NCI-H345 treated with DMSO at 0.1 percent for 48 hours (cell line): ENCODE results near the gene KCNJ6.

Source experiments
- DNase-seq: peaks from one replicate; lab custom pipeline; 2025; ENCODE audit not compliant: unreplicated experiment; lab: John Stamatoyannopoulos, UW

KCNJ6 gene

DNA sequence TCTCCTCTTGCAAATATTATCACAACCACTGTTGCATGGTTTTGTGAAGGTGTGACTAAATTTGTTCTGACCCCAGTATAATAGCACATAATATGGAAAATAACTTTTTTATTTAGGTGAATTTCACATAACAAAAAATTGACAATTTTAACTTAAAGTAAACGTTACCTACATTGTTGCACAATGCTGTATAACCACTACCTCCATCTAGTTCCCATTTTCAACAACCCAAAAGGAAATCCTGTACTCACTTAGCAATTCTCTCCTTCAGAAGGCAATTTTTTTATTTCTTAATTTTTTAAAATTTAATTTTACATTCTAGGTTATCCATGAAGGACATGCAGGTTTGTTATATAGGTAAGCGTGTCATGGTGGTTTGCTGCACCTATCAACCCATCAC, 95.2 kb downstream of the KCNJ6 start:
- DNase-seq, result no peak

DNA sequence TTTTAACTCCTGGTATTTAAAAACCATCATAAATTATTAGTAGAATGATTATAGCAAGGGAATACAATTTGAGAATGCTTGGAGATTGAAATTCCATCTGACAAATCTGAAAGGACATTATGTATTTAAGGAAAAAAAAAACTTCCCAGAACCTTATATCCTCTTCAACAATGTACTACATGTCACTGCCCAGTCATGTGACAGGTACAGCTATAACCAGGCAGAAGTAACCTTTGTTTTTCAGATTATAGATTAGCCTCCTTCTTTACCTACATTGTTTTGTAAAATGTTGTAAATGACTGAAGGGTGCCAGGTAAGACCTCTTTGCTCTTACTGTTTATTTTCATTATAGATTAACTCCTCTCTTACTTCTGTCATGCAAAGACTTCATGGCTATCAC, 96.9 kb downstream of the KCNJ6 start:
- DNase-seq, result no peak

DNA sequence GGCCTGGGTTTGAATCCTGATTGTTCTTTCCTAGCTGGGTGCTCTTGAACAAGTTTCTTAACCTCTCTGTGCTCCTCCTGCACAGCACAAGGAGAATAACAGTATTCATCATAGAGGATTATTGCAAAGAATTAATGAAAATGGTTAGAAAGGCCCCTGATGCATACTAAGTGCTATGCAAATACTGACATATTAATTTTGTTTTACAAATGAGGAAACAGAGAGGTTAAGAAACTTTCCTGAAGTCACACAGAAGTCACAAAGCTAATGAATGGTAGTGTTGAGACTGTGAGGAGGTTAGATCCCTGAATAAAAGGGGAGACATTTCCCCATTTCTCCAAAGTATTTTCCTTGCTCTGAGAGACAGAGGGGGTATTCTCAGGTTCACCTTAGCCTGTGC, 99.0 kb downstream of the KCNJ6 start:
- DNase-seq, result no peak

DNA sequence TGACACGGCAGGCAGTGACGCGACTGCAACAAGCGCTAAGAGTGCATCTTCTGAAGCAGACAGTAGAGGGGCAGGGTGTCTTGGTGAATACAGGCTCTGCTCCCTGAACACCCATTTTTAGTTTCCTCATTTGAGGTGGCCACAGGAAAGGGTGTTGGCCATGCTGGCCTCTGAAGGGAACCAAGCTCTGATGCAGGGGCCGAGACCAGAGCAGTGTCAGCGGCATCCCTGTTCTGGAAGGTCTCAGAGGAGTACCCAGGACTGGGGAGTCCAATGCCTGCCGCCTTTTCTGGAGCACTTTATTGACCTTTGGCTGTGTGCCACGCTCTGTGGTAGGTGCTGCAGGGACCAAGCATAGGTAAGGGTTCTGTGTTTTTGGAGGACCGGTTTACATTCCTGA, 100.4 kb downstream of the KCNJ6 start:
- no peak for DNase-seq

DNA sequence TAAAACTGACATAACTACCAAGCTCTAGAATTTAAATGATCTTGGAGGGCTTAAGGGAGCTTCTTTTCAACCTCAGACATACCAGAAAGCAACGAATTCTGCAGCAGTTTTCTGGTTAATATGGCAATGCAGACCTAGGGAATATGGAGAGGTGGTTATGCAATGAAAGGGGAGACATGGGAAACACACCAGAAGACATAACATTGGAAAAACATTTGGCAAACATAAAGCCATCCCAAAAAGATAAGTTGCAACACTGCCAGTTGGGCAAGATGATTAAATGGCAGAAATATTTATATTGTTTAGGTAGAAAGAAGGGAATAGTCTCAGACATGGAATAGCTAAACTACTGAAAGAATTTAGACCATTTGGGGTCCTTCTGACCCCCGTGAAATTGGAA, 104.5 kb downstream of the KCNJ6 start:
- DNase-seq, result no peak

DNA sequence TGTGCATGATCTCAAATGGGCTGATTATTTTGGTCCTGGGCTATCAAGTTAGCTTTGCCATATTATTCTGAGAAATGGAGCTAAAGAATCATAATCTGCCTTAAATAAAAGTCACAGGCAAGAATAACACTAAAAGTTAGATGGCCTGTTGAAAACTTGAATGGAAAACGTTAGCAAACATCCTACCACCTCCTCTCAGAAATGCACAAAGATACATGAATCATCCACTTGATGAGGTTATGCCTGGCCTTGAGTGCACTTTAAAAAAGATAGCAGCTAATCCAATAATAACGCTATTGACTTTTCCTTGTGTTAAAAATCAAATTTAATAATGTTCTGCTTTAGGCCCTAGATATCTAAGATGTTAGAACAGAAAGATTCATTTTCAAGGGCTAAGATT, 108.0 kb downstream of the KCNJ6 start:
- DNase-seq, result no peak

DNA sequence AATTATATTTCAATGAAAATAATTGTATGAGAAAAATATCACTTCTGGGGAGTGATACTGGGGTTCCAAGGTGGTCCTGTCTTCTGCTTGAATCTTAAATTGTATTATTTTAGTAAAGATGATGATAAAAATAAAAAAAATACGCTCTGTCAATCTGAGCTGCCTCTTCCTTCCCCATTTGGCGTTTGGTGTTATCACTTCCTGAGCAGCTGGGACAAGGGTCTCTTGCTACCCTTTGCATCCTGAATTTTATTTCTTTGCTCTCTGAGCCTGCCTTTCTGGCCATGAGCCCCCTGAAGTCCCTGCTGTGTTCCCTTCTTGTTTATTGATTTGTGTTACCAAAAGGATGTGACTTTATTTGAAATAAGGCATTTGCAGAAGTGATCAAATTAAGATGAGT, 111.0 kb downstream of the KCNJ6 start:
- DNase-seq, result no peak

DNA sequence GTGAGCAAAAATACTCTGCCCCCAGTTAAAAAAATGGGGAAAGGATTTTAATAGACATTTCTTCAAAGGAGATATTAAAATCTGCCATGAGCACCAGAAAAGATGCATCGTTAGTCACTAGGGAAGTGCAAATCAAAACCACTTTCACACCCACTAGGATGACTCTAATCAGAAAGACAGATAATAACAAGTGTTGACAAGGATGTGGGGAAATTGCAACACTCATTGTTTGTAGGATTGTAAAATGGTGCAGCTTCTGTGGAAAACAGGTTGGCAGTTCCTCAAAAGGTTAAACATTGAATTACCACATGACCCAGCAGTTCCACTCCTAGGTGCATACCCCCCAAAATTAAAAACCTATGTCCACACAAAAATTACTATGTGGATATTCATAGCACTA, 112.3 kb downstream of the KCNJ6 start:
- no peak for DNase-seq

DNA sequence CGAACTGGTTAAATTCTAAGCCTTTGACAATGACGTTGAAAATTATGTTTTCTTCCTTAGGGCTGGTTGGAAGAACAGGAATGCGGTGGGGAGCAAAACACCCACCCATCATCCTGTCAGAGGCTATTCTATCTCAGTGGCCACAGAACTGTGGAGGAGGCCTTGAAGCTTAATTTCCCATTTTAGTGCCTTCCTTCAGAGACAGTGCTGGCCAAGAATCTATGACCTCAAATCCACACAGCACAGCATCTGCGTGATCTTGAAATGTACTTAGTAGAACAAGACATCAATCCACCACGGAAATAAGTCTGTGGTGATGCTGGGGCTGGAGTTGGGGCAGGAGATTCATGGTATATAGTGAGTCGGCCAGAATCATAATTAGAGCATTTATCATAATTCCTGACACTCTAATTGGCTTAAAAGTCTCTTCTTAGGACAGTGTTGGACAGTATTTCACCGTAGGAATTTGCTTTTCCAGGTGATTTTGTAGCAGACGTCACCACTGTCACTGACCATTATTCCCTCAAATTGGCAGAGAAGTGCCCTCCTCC, 113.1 kb downstream of the KCNJ6 start:
- no peak for DNase-seq

DNA sequence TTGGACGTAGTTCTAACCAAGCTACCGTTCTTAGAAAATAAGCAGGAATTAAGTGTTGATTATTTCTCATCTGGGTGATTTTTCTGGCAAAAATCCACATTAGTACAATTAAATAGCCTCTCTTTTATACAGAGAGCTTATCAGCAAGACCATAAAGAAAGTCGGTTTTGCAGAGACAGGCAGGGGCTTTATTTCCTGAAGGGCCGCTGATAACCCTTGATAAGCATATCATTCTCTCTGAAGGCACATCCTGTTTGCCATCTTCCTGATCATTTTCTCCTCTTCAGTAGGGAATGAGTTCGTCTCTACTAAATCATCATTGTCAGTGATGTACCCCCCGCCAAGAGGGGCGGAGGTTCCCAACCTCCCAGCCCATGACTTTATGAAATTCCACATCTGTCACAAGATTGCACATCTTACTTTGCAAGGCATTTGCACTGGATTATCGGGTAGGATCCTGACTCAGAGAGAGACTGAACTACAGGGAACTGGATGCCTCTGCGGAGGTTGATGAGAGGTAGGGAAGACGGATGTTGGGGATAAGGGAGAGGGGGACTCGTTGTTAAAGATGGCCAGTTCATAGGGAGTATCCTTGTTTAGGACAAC, 115.7 kb downstream of the KCNJ6 start:
- DNase-seq, result no peak

DNA sequence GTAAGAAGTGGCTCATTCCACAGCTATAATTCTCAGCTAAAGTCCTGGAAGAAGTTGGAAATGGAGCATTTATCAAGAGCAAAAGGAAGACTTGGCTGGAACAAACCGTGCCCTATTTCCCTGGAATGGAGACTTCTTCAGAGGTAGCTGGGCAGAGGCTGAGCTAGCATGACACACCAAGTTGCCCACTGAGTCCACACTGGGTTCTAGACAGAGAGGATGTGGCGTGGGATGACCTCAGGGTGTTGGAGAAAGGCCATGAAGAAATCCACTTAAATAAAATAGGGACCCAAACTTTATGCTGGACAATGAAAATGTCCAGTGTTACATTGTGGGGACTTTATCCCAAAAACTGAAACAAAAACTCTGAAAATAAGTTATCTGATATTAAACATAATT, 116.2 kb downstream of the KCNJ6 start:
- DNase-seq, result no peak

DNA sequence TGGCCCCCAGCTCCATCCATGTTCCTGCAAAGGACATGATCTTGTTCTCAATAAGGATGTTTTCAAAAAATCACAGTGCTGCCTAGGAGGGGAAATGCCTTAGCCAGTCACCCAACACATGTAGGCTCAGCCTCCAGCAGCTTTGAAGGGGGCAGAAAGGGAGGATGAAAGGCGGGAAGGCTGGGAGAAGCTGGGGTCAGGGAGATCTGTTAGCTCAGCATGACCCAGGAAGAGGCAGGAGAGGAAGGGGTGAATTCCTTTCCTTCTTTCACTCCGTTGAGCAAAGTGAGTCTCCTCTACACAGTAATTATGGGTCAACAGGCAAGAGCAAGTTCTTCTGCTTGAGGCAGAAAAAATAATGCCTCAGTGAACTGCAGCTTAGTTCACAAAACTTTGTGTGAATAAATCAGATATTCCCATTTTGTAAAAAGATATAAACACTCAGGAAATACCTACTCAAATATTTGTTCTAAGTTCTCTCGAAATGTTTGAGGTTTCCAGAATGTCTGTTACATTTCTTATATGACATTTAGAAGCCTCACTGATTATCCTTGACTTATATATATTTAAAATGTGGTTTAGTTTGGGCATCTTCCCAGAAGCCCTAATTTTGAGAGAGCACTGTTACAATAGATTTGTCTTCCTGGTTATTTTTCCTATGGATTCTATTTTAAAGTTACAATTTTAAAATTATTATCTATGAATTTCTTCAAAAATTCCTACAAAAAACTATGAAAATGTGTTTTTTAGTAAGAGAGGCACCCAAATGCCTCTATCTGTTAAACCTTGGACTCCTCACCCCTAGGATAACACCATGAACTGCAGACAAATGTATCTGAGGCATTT, 116.8 kb downstream of the KCNJ6 start:
- DNase-seq, result no peak

DNA sequence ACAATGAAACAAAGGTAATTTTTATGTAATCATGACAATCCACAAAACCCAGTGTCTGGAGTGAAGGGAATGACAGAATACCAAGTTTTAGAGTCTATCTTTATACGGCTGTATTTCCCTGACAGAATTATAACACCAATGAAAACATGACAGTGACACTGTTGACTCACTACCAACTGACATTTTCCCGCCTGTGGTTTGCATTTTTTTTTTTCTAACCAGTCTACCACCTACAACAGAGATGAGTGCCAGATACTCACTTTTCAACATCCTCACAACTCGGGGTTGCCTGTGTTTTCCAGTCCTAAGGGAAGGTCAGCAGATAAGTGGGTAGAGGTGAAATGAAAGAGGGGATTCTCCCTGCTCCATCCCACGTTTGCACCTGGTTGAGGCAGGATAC, 118.9 kb downstream of the KCNJ6 start:
- no peak for DNase-seq

DNA sequence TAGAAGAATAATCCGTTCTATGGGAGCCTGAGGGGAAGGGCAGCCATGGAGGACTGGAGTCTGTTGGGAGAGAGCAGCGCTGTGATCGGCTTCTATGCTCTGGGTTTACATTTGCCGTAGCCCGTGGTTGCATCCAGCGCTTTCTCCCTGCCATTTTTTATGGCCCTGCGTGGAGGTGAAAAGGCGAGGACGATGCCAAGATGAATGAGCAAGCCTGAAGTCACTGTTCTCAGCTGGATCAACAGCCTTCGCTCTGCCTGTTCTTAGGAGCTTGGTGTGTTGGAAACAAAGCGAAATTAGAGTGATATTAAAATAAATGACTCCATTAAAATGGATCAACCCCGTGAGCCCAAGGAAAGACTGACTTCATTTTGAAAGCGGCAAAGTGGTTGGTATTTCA, 120.2 kb downstream of the KCNJ6 start:
- DNase-seq, result no peak

DNA sequence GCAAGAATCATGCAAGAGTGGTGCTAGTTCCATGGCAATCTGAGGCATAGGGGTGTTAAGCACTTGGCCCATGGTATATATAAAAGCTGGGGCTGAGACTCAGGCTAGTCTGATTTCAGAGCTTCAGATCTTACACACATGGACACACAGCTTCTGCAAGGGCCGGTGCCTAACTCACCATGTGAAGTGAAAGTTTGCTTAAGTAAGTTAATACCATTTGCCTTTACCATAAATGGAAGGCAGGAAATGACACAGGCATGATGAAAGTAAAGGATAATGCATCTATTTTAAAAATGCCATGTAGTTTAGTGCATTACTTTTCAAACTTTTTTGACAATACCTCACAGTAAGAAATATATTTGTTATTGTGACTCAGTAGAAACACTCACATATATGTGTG, 122.6 kb downstream of the KCNJ6 start:
- DNase-seq, result no peak

DNA sequence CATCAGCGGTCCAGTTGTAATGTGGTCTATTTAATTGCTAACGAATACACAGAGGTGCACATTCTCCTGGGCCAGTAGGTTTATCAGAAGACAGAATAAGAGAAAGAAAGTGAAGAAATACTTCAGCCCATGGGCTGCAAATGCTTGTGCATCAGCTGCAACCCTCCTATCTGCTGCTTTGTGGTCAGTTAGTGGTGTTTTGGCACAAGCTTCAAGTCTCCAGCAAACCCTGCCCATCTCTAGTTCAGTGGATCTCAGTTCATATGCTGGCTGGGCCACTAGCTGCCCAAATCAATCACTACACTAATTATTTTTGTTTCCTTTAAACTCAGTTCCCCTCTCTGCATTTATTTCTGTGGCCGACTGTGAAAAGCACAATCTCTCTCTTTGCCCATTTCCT, 124.2 kb downstream of the KCNJ6 start:
- no peak for DNase-seq

DNA sequence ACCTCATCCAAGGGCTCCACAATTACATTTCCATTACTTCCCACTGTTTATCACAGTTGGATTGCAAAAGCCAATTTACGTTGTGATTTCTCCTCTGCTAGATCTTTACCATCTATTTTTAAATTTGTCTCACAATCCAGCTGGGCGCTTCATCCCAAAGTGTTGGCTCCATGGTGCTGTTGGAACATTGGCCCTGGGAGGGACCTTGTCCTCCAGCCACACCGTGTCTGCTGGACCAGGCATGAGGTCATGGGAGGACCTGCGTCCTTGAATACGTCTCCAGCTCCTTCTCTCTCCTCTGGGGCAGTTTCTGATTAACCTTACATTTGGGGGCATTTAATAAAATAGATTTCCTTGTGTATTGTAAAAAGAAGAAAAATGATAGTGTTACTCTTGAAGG, 125.4 kb downstream of the KCNJ6 start:
- no peak for DNase-seq

DNA sequence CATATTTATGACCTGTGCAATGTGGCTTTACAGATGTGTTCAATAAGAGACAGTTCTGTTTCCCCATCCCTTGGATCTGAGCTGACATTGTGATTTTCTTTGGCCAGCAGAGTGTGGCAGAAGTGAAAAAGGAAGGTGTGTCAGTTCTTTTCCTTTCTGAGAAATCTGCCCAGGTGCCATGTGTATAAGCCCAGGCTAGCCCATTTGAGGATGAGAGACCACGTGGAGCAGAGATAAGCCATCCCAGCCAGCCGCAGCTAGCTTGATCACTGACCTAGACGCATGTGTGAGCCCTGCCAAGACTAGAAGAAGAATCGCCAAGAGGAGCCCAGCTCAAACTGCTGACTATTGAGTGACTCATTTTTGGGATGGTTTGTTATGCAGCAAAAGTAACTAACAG, 127.8 kb downstream of the KCNJ6 start:
- DNase-seq, result no peak

DNA sequence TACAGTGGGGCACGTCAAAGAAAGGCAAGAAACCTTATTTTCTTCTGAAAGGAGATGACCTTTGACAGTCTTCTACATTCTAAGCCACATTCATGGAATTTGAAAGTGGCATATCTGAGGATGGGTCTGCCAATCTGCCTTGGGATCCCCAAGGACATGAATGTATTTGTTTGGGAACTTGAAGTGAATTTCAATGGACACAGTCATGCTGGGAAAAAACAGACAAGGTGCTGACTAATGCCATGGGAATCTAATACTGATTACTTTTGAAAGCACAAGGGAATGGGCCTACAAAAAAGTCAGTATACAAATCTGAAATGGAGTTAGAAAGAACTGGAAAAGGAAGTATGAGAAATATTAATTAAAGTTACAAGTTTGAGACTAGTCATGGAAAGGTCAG, 128.8 kb downstream of the KCNJ6 start:
- no peak for DNase-seq

DNA sequence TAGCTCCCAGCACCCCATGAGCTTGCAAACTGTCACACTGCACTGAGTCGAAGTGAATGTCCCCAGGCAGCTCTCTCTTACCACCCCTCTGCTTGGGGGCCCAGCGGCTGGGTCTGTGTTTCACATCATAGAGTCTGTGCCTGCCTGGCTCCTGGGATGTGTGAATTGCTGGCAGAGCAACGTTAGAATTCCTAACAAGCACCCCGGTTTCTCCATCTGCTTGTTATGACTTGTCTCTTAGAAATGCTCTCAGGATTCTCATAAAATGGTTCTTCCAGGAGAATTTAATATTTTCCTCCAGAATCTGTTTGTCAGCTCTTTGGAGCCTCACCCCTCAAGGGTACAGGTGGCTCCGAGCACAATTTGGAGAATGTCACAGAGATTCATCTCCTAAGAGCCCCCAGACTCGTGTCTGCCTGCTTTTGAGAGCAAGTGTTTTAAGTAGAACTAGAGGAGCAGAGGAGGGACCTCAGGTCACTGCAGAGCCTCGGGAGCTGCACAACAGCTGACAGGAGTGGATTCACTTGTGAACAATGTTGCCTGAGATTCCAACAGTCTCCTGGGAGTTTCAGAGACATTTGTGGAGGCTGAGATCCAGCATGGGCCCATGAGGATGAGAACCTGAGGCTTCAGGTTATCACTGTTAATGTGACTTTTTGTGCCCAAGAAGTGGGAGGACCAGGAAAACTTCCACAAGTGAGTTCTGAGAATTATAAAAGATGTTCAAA, 131.5 kb downstream of the KCNJ6 start:
- no peak for DNase-seq

DNA sequence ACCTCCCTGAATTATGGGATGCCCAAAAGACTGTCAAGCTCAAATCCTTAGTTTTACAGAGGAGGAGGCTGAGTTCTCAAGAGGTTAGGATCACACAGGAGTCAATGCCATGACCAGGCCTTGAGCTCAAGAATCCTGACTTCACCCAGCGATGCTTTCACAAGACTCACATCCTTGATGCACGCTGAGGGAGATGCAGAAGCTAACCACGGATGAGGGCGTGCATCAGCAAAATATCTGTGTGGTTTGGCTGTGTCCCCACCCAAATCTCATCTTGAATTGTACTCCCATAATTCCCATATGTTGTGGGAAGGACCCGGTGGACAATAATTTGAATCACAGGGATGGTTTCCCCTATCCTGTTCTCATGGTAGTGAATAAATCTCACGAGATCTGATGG, 133.2 kb downstream of the KCNJ6 start:
- no peak for DNase-seq
